ENCODE results near the gene ALK.

ALK gene

DNA sequence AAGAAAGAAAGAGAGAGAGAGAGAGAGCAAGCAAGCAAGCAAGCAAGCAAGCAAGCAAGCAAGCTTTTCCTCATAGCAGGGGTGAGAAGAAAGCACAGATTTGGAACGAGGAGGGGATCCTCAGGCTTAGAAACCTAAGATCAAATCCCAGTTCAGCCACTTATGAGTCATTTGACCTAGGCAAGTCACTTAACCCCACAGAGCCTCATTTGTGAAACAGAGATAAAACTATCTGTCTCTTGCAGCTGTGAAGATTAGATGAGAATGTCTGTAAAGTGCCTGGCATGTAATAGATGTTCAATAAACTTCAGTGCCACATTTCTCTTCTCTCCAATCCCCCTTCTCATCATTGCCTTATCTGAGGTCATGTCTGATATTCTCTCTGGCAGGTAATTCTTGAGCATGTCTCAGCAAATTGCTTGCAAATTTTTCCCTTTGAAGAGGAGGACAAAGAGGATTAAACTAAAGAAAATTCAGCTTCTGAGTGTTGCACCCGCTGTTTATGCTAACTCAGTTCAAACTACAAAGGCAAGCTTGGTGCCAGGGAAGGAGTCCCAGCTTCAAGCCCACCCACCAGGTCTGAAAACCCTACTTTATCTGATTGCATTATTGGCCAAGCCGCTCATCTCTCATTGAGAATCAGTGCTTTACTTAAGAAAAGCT lies 20.3 kb downstream of the ALK start:
- no peak for DNase-seq

DNA sequence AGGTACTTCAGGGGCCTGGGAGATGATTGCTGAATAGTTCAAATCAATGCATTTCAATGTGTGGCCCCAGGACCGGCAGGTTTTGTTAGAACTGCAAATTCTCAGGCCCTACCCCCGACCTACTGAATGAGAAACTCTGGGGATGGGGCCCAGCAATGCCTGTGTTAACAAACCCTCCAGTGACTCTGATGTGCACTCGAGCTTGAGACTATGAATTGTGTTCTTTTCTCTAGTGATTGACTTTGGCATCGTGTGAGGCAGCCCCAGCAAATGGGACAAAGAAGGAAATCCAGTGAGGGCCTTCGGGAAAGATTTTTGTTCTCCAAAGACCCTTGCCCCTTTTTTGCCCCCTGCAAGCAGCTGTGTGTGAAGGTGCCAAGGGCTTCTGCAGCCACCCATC lies 22.4 kb downstream of the ALK start:
- no peak for DNase-seq

DNA sequence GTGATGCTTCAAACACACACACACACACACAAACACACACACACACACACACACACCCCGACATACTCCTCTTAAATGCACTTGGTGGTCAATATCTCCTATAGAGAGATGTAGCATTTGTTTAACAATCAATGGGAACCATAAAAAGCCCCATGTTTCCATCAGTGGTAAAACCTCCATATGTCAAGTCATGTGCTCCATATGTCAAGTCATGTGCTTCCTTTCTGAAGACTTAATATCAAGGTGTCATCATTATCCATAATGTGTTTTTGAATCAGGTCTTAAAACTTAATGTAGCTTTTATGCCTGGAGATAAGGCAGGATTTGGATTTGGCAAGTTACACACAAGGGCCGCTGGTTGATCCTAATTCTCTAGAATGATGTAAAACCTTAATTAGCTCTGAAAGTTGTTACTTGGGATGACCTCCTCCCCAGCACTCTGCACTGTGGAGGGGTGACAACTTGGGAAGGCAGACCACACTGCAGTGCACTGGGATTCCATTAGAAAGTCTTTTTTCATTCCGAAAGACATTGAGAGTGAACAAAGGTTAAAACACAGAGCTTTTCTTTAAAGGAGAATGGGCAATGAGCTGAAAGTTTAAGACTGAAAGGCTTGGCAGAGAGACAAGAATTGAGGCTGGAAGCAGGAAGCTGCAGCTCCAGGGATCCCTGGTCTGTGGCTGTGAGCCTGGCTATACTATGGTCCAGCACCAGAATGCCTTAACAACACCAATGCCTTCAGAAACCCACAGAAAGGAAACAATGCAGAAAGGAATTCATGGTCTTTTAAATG lies 26.4 kb downstream of the ALK start:
- no peak for DNase-seq

DNA sequence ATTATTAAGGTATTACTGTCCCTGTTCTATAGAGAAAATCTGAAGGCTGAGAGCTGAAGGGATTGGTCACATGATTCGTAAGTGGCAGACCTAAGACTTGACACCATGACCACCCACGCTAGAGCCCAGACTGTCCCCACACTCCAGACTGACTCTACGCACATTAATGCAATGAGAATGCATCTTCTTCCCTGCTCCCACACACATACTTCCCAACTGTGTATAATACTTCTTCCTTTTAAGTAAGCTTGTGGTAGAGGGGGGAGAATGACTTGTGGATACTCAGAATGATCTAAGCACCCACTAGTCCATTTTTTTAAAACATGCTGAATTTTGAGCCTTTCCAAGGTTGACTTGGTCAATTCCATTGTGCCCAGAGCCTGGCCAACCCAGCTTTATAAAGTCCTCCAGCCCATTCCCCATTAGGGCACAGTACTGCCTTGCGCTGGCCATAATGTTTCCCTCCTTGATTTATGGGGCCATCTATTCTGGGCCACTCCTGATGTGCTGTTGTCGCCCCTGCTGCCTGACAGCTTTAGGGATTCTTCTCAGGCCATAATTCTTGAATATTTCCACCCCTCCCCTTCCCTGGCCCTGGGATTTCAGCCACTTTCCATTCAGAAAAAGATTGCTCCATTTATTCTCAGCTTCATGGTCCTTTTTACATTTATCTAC lies 28.7 kb downstream of the ALK start:
- no peak for DNase-seq

DNA sequence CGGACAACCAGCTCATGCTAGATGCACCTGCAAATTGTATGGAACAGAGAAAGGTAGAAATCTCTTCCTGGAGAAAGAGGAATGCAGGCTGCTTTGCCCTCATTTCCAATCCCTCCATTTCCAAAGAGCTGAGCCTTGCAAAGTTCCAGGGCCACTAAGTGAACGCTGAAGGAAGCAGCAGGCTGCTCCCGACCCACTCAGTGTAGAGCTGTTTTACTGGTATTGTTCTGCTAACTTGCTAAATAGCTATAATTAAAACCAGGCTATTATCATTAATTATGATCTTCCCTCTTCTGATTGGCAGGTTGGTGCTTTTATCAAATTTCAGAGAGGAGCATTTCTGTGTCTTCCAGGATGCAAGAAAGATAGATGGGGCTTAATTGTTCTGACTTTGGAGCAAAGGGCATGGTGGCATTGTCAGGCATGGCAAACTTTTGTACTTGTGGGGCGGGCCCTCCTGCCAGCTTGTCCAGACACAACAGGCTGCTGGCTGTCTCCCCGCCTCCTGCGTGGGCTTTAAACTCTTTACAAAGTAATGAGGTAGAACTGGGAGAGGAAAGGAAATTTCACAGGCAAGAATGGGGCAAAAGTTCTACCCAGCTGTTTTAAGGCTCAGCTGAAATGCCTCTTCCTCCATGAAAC lies 40.2 kb downstream of the ALK start:
- no peak for DNase-seq

DNA sequence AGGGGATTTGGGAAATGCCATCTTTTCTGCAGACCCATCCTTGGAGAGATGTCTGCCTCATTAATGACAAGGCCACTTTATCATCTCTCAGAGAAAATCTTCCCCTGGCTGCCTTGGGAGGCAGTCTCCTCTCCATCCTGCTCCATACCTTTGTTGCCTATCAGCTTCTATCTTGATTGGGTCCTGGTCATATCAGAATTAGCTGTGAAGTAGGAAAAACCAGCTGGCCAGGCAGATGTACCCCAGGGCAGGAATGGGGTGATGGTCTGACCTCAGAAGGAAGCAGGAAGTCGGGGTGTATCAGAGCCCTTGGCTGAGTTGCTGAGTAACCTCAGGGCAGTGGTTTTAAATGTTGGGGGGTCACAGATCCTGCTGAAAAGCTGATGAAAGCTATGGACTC lies 41.3 kb downstream of the ALK start:
- no peak for DNase-seq

DNA sequence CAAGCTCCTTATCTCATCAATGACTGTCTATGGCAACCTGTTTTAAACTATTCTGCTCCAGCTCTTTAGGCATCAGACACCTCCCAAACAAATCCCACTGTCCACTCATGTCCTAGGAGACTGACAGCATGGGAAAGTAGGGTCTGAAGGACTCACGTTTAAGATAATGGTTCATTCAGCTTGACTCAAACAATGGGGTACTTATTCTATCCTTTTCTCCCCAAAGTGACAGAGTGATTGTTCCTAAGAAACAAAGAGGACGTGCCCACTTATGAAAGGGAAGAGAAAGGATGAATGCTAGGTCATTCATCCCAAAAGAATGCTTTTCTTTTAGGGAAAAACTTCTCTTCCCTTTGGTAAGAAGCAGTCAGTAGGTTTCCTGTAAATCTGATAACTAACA lies 41.9 kb downstream of the ALK start:
- no peak for DNase-seq

DNA sequence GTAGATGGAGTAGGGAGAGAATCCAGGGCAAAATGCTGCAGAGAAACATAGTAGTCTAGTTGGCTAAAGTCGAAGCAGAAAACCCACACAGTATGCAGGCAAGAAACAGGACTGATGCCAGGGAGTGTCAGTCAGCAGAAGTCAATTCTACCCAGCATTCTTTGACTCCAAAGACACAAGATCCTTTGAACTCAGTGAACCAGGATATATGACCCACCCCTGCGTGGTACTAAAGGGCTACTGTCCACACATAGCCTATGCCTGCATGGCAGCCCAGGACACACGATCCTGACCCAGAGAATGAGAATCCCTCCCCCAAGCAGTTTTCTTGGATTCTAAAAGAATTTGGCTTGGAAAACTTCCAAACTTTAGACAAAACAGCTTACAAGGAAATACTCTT lies 42.5 kb downstream of the ALK start:
- no peak for DNase-seq

DNA sequence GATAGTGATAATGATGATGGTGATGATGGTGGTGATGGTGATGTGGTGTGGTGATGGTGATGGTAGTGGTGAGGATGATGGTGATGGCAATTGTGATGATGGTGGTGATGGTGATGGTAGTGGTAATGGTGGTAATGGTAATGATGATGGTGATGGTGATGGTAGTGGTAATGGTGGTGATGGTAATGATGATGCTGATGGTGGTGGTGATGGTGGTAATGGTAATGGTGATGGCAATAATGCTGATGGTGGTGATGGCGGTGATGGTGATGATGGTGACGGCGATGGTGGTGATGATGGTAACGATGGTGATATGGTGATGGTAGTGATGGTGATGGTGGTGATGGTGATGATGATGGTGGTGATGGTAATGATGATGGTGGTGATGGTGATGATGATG lies 45.0 kb downstream of the ALK start:
- DNase-seq, result no peak

DNA sequence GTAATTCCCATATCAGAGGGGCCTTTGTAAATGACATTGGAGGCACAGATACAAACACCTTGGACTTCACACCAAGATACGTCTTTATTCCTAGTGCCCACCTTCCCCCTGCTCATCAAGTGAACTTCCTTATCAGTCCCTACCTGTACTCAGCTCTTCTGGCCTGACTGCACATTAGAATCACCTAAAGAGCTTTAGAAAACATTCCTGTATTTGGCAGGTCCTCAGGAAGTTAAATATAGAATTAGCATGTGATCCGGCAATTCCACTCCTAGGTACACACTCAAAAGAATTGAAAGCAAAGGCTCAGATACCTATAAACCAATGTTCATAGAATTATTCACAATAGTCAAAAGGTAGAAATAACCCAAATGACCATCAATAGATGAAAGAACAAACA lies 46.6 kb downstream of the ALK start:
- no peak for DNase-seq

DNA sequence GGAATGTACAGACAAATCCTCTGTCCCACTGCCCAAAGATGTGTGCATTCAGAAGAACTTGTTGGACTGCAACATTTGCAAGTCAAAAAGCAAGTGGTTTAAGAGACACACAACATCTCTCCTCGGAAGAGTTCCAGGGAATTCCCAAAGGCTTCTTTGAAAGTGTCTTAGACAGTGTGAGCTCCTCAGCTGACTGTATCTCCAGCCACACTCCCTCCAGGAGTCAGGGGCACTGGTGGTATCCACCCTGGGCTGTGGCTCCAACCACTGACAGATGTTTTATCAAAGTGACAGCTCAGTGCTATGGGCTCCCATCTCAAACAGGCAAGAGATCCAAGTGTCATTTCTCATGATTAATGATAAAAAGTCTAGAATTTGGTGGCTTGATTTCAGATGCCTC lies 48.5 kb downstream of the ALK start:
- no peak for DNase-seq

DNA sequence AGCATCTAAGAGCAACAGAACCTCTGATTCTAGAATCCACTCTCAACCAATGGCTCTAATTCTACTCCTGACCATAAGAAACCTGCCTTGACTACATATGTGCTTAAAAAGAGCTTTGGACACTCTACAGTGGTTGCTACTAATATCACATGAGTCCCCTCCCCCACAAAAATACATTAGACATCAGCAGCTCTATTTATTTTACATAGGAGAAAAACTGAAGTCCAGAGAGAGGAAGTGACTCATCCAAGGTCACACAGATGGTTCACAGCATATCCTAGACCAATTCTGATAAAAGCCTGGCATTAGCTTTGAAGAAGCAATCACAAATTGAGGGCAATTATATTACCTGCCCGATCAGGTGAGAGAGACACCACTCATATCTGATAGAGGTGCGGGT lies 49.8 kb downstream of the ALK start:
- DNase-seq, result no peak

DNA sequence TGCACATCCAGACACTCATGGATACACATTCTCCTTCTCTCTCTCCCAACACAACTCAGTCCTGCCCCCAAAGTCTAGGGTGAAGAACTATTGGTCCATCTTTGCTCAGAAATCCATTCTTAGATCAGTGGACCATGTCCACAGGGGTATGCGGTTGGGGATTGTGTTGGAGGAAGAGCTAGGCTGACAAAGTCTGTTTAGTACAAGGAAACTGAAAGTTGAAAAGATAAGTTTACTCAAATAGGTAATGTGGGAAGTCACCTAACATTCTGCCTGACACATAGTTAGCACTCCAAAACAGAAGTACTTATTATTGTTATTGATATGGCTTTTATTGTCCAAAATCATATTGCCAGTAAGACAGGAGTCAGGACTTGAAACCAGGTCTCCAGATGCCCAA lies 55.9 kb downstream of the ALK start:
- no peak for DNase-seq

DNA sequence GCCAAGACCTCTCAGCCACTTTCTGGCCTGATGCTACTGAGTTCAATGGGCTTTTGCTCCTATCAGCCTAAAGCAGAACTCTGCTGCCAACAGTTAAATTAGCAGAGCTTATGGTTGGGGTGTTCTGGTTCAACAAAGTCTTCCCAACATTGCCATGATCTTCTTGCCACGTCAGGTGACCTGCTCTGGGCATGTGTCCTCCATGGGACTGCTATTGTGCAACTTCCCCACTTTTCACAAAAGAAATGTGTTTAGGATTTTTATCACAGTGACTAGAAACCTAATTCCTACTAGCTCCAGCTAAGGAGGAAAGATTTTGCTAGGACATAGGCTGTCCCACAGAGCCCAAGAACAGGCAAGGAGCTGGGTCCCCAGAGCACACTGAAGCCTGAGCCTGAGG lies 56.4 kb downstream of the ALK start:
- no peak for DNase-seq

DNA sequence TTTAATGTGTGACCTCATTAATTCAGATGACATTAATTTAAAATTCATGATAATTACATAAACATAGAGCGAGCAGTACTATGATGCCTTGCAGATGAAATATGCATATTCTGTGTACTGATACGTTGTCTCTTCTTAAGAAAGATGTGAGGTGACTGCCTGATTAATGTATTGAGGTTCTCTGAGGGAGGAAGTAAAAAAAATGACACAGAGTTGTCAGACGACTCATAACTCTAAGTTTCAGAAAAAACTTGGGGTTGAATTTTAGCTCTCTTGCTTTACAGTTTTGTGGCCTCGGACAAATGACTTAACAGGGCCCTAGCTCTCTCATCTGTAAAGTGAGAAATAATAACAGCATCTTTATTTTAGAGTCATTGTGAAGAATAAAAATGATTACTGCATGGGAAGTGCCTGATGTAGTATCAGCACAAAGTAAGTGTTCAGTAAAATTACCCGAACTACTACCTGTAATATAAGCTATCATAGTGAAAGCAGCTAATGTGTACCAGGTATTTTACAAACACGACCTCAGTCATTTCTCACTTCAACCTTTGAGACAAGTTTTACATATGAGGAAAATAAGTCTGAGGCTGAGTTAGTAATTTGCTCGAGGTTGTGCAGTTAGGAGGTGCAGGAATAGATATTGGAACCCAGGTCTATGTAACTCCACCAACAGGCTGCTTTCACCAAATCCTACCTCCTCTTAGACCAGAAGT lies 65.3 kb downstream of the ALK start:
- DNase-seq, result no peak

DNA sequence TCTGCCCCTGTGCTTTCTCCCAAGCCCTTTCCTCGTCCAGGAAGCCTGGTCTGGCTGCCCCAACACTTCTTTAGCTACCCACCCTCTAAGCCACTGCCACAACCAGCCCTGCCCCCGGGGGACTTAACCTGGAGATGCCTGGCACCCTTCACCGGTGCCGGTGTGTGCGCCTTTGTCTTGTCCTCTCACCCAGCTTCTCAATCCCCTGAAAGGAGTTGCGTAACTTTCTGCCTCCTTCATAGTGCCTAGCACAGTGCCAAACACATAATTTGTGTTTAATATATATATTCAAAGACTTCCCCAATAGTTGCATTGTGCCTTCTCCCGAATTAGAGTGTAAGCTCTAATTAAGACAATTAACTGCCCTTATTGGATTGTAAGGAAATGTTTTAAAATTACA lies 70.6 kb downstream of the ALK start:
- no peak for DNase-seq

DNA sequence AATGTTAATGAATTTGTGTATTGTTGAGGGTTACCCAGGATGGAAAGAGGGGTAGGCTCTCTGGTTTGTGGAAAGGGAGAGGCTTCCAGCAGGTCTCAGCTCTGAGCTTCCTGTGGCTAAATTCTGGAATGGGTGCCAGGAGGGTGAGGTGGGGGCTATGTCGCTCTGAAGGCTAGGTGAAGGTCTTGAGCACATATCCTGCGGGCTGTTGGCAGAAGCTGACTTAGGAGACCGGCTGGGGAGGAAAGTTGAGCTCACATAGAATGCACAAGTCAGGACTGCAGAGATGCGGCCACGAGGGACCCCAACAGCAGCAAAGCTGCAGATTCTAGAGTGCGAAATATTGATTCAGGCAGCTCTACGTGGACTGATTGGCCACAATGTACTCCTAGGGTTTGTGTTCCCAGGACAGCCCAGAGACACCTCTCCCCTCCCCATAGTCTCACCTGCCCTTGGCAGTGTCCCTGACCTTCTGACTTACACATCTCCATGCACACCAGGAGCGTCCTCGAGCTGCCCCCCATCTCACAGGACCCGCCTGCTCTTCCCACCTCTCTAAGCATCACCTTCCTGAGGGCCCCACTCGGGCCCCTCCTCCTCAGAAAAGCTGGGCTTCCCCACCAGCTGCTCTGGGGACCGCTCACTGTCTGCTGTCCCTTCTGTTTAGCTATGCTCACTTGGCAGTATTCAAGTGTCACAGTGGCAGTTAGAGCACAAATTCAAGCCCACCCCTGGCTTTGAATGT lies 72.6 kb downstream of the ALK start:
- no peak for DNase-seq

DNA sequence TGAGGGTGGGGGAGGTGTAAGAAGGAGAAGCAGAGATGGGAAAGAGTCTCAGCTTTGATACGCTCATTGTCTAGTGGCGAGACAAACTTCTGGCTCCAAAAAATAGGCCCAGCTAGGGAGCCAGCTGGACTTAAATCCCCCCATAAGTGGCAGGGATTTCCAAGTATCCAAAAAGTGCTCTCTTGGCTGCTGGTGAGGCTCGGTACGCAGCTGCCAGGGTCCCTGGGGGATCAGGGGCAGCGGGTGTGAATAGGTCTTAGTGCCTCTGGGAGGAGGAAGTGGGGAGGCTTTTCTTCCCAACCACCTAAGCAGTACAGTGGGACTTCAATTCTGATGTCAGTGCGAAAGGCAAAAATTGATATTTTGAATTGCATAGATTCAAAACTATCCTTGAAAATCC lies 73.5 kb downstream of the ALK start:
- no peak for DNase-seq

DNA sequence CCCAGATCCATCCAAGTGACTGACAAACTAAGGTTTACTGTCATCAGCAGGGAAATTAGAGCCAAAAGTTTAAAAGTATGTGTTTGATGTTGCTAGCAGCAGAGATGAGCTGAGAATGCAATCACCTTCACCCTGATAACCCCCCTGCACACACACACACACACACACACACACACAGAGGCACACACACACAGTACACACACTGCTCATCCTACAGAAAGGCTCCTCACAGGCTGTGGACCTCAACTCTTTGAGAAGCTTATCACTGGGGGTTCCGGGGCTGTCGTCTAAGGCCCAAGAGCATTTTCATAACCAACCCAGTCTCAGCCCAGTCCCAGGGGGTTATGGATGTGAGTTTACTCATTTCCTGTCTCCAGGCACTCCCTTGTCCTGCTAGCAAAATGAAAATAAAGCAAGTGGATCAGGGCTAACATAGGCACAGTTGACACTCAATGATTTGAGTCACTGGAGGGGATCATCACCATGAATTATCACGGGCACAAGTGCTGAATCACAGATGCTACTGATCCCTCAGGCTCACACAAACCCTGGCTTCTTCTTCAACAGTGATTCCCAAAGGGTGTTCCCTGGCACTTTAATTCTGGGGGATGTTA lies 76.6 kb downstream of the ALK start:
- no peak for DNase-seq

DNA sequence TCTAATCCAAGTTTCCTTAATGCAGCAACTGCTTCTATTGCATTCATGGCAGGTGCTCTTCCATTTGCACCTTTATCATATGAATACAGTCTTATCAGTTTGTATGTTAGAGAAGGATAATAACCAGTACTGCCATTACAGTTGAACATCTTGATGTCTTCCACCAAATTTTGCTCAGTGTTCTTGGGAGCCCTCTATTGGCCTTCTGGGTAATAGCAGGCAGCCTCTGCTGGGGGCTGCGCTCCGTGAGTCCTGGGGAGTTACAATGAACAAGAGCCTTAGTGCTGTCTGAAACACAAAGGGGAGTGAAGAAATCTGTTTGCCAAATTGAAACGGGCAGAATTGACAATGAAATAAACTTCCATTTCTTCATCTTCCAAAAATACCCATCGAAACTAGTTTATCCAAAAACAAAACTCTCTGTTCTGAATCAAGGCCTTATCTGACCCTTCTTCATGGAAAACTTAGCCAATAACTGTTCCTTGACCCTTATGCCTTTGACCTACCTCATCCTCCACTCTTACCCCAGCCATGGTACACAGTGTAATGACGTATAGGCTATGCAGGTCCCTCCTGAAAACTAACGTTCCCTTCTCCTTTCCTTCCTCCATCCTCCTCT lies 79.9 kb downstream of the ALK start:
- peak in 1 of 2 experiments; percentile 44 for DNase-seq

DNA sequence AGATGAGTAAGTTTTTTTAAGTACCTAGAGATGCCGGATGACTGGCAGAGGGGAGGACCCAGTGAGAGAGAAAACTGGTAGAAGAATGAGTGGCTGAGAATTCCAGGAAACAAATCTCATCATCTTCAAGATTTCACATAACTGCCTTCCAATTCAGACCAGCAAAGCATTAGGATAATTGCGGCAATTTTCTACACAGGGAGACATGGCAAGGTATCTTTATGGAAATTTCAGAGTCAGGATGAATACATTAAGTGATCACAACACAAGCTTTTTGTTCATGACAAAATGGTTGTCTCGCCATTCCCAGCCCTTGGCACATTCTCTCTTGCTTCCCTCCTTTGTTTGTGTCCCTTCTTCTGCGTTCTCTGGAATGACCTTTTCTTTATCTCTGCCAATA lies 82.1 kb downstream of the ALK start:
- DNase-seq, result no peak
